Brain microvascular endothelial cell (primary cell): Measurements from ENCODE around the gene AKAP13.

Source experiments
- DNase-seq: peaks from one replicate; pipeline ENCODE4 v3.0.0-alpha.2; 2020
- H3K27ac ChIP-seq: fragments of 250-450 bp; sonication (Bioruptor Pico); 2 replicates; pipeline ENCODE4 v1.5.1; 2020; ENCODE audit warnings: mild to moderate bottlenecking, moderate library complexity
- H3K27me3 ChIP-seq: fragments of 250-450 bp; sonication (Bioruptor Pico); replicated peaks from 2 replicates; pipeline ENCODE4 v1.5.1; 2020; ENCODE audit warnings: mild to moderate bottlenecking
- H3K36me3 ChIP-seq: fragments of 250-450 bp; sonication (Bioruptor Pico); replicated peaks from 2 replicates; pipeline ENCODE4 v1.5.1; 2020; ENCODE audit warnings: mild to moderate bottlenecking
- H3K4me3 ChIP-seq: 2 replicates; pipeline ENCODE4 v1.5.1; 2011; ENCODE audit warnings: low read depth, mild to moderate bottlenecking, control low read depth, low read length, moderate library complexity
- in situ Hi-C: cut with HindIII; loops from 2 replicates; pipeline ENCODE4 v1.10.0; 2017; ENCODE audit warnings: low sequenced_read_pairs, low pct_ligation_motif_present
- TF ChIP-seq, protein P1 (sequence below): IDR thresholded peaks from 2 replicates; pipeline ENCODE4 v1.5.1; 2011; ENCODE audit warnings: low read depth, mild to moderate bottlenecking, moderate library complexity, low read length, control low read depth, inconsistent platforms; ENCODE audit errors: missing control alignments

The AKAP13 gene

DNA sequence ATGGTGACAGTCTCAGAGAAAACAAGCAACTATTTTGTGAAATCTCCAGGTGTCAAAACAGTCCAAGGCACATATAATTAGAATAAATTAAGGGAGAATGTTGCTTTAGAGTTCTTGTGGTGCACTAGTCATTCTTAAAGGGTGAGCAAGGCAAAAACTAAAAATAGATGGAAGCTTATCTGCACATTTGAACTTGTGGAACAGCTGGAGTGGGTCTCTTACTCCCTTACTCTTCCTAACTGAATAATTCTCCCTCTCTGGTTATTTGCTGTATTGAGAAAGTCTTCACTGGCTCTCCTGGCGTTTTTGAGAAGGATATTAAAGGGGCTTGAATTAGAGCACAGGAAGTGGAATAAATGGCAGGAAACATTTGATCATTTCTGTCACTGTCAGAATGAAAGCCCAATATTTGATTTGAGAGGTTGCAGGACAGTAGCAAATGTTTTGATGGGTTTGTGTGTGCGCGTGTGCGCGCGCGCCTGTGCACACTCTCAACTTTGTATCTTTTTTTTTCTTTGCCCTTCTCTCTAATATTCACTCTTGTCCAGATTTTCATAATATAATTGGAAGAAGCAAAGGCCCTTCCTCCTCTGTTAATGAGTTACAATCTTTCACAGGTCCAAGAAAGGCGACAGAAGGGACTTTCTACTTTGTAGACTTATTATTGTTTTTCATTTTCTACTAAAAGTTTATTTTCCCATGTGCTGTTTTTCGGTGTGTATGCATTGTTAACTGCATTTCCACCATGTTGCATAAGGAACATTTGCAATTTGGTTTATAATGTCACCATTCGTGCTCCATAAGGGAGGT is 40.9 kb downstream of the AKAP13 start:
- in situ Hi-C loops = no loop called here
- DNase-seq = no peak
- H3K27ac ChIP-seq = no peak overlapping the region
- TF ChIP-seq, protein P1, sequence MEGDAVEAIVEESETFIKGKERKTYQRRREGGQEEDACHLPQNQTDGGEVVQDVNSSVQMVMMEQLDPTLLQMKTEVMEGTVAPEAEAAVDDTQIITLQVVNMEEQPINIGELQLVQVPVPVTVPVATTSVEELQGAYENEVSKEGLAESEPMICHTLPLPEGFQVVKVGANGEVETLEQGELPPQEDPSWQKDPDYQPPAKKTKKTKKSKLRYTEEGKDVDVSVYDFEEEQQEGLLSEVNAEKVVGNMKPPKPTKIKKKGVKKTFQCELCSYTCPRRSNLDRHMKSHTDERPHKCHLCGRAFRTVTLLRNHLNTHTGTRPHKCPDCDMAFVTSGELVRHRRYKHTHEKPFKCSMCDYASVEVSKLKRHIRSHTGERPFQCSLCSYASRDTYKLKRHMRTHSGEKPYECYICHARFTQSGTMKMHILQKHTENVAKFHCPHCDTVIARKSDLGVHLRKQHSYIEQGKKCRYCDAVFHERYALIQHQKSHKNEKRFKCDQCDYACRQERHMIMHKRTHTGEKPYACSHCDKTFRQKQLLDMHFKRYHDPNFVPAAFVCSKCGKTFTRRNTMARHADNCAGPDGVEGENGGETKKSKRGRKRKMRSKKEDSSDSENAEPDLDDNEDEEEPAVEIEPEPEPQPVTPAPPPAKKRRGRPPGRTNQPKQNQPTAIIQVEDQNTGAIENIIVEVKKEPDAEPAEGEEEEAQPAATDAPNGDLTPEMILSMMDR = no peak
- no peaks in the 10 kb centered on the region for H3K27me3 ChIP-seq
- H3K4me3 ChIP-seq = no peak overlapping the region
- H3K36me3 ChIP-seq = no peaks in the 10 kb centered on the region

DNA sequence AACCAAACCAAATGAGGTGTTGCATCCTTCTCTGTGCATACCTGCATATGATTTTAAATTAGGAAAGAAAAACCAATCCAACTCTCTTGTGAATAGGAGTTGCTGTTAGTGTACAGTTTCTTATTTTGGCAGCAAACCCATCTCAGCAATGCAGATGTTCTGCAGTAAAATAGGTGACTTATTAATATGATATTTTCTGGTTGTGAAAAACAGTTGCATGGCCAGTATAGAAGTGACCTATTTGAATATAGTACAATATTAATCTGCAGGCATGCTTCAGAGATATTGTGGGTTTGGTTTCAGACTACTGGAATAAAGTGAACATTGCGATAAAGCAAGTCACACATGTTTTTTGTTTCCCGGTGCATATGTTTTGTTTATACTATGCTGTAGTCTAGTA is 42.2 kb downstream of the AKAP13 start:
- no peak overlapping the region for H3K4me3 ChIP-seq
- H3K36me3 ChIP-seq = no peaks in the 10 kb centered on the region
- H3K27ac ChIP-seq = no peak overlapping the region
- no peaks in the 10 kb centered on the region for H3K27me3 ChIP-seq
- in situ Hi-C loops = no loop called here
- TF ChIP-seq, protein P1 = no peak
- DNase-seq = no peak

DNA sequence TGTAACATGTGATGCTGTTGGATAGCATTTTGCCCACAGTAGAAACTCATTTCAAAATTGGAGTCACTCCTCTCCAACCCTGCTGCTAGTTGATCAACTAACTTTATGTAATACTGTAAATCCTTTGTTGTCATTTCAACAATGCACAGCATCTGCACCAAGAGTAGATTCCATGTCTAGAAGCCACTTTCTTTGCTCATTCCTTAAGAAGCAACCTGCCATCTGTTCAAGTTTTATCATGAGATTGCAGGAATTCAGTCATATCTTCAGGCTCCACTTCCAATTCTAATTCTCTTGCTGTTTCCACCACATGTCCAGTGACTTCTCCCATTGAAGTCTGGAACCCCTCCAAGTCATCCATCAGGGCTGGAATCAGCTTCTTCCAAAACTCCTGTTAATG is 42.9 kb downstream of the AKAP13 start:
- no peak overlapping the region for H3K27ac ChIP-seq
- no peak overlapping the region for H3K4me3 ChIP-seq
- in situ Hi-C loops = no loop called here
- DNase-seq = no peak
- no peaks in the 10 kb centered on the region for H3K36me3 ChIP-seq
- TF ChIP-seq, protein P1 = no peak
- H3K27me3 ChIP-seq = no peaks in the 10 kb centered on the region

DNA sequence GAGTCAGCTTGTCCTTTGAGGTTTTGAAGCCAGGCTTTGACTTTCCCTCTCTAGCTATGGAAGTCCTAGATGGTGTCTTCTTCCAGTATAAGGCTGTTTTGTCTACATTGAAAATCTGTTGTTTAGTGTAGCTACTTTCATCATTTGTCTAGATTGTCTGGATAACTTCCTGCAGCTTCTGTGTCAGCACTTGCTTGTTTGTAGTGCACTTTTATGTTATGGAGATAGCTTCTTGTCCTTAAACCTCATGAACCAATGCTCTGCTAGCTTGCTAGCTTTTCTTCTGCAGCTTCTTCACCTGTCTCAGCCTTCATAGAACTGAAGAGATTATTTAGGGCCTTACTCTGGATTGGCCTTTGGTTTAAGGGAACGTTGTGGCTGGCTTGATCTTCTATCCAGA is 43.8 kb downstream of the AKAP13 start:
- DNase-seq = no peak
- Histone ChIP-seq H3K27me3 (no peaks in the 10 kb centered on the region), H3K4me3 (no peak overlapping the region), H3K27ac (no peak overlapping the region), H3K36me3 (no peaks in the 10 kb centered on the region)
- TF ChIP-seq, protein P1 = no peak
- in situ Hi-C loops = no loop called here

DNA sequence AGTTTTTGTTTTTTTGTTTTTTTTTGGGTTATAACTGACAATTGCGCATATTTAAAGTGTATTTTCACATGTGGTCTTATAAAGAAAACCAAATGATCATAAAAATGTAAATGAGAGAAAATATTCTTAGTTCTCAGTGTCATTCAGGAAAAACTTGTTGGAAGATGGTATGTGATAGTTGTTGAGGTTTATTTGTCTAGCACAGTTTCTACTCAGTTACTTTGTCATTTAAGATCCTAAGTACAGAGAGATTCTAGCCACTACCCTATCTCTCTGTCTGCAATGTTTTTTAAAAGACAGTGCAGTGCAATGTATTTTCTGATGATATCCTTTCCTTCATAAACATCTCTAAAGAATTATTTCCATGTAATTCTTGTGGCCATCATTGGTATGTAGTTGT is 46.1 kb downstream of the AKAP13 start:
- no peak for DNase-seq
- Histone ChIP-seq H3K4me3 (no peak overlapping the region), H3K36me3 (no peaks in the 10 kb centered on the region), H3K27ac (no peak overlapping the region), H3K27me3 (no peaks in the 10 kb centered on the region)
- in situ Hi-C loops = no loop called here
- TF ChIP-seq, protein P1 = no peak

DNA sequence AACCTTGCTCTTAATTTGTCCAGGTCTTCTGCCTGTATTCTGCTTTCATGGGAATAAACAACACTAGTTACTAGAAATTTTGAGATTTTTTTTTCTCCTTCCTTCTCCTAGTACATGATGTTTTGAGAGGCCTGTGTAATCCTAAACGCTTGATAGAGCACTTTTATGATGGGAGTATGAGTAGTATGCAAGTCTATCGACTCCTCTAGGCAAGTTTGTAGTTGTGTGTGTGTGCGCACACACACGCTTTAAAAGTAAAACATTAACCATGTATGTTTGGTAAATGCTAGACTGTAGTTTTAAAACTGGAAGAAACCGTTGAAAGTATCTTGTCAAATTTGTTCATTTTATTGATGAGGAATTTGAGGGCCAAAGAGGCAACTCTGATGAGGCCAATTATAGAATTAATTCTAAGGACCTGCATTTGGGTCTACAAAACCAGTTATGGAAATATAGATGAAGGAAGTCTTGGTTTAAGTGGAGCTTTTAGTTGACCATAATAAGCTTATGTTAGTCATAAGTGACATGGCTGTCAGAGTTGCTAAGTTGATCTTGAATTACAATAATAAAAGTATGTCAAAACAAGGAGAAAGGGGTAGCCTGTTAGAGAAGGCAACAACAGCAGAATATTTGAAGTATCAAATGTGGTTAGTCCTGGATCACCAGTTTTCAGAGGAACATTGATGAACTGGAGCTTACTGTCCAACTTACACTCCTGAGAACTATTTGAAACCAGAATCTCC is 47.1 kb downstream of the AKAP13 start:
- no peaks in the 10 kb centered on the region for H3K27me3 ChIP-seq
- no peak for DNase-seq
- H3K4me3 ChIP-seq = no peak overlapping the region
- TF ChIP-seq, protein P1 = no peak
- H3K36me3 ChIP-seq = no peaks in the 10 kb centered on the region
- in situ Hi-C loops = no loop called here
- no peak overlapping the region for H3K27ac ChIP-seq
